SK-N-SH (cell line): ENCODE results near the gene GOLPH3.

Experiments
- RFX5 ChIP-seq: IDR thresholded peaks from 2 replicates; pipeline ENCODE4 v1.6.1; 2012; ENCODE audit warnings: mild to moderate bottlenecking, improper control_type of control experiment, low read length
- TF ChIP-seq, protein P1 (sequence below): IDR thresholded peaks from 2 replicates; pipeline ENCODE4 v1.6.1; 2012; ENCODE audit warnings: mild to moderate bottlenecking, low read depth, low read length, moderate library complexity
- TF ChIP-seq, protein P2 (sequence below): fragments of 200-600 bp; sonication (generic); IDR thresholded peaks from 2 replicates; pipeline ENCODE4 v1.6.1; 2017; ENCODE audit warnings: antibody characterized with exemption, mild to moderate bottlenecking, moderate library complexity

DNA sequence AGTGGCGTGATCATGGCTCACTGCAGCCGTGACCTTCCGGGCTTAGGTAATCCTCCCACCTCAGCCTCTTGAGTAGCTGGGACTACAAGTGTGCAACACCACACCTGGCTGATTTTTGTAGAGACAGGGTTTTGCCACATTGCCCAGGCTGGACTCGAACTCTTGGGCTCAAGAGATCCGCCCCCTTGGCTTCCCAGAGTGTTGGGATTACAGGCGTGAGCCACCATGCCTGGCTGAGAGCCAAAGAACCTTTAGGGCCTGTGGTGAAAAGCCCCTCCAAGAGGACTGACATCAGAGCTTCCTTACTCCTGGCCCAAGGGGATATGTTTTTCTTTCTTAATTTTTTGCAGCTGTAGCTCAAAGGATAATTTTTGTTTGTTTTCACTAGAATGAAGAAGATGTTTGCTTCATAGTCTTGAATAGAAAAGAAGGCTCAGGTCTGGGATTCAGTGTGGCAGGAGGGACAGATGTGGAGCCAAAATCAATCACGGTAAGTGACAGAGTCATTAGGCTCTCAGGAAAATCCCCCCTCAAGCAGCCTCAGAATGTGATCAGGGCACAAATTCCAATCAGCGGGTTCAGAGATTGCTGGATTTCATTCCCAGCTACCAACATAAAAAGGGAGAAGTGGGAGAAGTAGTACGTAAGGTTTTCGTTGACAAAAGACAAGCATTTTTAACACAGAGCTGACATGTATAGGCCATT is 77.1 kb downstream of the GOLPH3 start:
- TF ChIP-seq, protein P1, sequence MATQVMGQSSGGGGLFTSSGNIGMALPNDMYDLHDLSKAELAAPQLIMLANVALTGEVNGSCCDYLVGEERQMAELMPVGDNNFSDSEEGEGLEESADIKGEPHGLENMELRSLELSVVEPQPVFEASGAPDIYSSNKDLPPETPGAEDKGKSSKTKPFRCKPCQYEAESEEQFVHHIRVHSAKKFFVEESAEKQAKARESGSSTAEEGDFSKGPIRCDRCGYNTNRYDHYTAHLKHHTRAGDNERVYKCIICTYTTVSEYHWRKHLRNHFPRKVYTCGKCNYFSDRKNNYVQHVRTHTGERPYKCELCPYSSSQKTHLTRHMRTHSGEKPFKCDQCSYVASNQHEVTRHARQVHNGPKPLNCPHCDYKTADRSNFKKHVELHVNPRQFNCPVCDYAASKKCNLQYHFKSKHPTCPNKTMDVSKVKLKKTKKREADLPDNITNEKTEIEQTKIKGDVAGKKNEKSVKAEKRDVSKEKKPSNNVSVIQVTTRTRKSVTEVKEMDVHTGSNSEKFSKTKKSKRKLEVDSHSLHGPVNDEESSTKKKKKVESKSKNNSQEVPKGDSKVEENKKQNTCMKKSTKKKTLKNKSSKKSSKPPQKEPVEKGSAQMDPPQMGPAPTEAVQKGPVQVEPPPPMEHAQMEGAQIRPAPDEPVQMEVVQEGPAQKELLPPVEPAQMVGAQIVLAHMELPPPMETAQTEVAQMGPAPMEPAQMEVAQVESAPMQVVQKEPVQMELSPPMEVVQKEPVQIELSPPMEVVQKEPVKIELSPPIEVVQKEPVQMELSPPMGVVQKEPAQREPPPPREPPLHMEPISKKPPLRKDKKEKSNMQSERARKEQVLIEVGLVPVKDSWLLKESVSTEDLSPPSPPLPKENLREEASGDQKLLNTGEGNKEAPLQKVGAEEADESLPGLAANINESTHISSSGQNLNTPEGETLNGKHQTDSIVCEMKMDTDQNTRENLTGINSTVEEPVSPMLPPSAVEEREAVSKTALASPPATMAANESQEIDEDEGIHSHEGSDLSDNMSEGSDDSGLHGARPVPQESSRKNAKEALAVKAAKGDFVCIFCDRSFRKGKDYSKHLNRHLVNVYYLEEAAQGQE = no peak
- TF ChIP-seq, protein P2, sequence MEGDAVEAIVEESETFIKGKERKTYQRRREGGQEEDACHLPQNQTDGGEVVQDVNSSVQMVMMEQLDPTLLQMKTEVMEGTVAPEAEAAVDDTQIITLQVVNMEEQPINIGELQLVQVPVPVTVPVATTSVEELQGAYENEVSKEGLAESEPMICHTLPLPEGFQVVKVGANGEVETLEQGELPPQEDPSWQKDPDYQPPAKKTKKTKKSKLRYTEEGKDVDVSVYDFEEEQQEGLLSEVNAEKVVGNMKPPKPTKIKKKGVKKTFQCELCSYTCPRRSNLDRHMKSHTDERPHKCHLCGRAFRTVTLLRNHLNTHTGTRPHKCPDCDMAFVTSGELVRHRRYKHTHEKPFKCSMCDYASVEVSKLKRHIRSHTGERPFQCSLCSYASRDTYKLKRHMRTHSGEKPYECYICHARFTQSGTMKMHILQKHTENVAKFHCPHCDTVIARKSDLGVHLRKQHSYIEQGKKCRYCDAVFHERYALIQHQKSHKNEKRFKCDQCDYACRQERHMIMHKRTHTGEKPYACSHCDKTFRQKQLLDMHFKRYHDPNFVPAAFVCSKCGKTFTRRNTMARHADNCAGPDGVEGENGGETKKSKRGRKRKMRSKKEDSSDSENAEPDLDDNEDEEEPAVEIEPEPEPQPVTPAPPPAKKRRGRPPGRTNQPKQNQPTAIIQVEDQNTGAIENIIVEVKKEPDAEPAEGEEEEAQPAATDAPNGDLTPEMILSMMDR = no peak
- no peak for TF ChIP-seq RFX5
